H9 (cell line): Measurements from ENCODE around the gene FBLN2. TPM values are rescaled to one million over a fixed set of nuclear protein-coding genes. Genes with fewer than 3 reads are reported as not detected.
A peak's percentile ranks its signal among the peaks of the same experiment; 100 is the strongest.

Experiments used
- DNase-seq: peaks from one replicate; pipeline ENCODE4 v3.0.0-alpha.2; 2017
- H2AFZ ChIP-seq: one replicate; pipeline ENCODE4 v1.6.1; 2013; ENCODE audit warnings: mild to moderate bottlenecking, low read length, control low read depth, moderate library complexity
- H2AK5ac ChIP-seq: 2 replicates; pipeline ENCODE4 v1.6.1; 2013; ENCODE audit warnings: low read length, control low read depth, mixed read lengths; ENCODE audit not compliant: insufficient read length
- H2BK120ac ChIP-seq: one replicate; pipeline ENCODE4 v1.6.1; 2013; ENCODE audit warnings: low read depth, mild to moderate bottlenecking, low read length, control low read depth, inconsistent platforms; ENCODE audit not compliant: poor library complexity, severe bottlenecking
- H2BK12ac ChIP-seq: 2 replicates; pipeline ENCODE4 v1.6.1; 2013; ENCODE audit warnings: low read length, control low read depth, mixed read lengths, low read depth; ENCODE audit not compliant: insufficient read length
- H2BK15ac ChIP-seq: 2 replicates; pipeline ENCODE4 v1.6.1; 2013; ENCODE audit warnings: low read depth, low read length, control low read depth
- H2BK20ac ChIP-seq: one replicate; pipeline ENCODE4 v1.6.1; 2013; ENCODE audit warnings: low read depth, mild to moderate bottlenecking, low read length, control low read depth, inconsistent platforms; ENCODE audit not compliant: poor library complexity, severe bottlenecking
- H2BK5ac ChIP-seq: 2 replicates; pipeline ENCODE4 v1.6.1; 2013; ENCODE audit warnings: low read length, control low read depth, mixed read lengths; ENCODE audit not compliant: insufficient read length
- H3K14ac ChIP-seq: 2 replicates; pipeline ENCODE4 v1.6.1; 2013; ENCODE audit warnings: low read length, control low read depth; ENCODE audit not compliant: insufficient read depth
- H3K18ac ChIP-seq: 2 replicates; pipeline ENCODE4 v1.6.1; 2013; ENCODE audit warnings: low read depth, mild to moderate bottlenecking, mixed read lengths, low read length, control low read depth; ENCODE audit not compliant: insufficient read length
- H3K23ac ChIP-seq: 2 replicates; pipeline ENCODE4 v1.6.1; 2013; ENCODE audit warnings: low read length, control low read depth, mixed read lengths, low read depth; ENCODE audit not compliant: insufficient read length
- H3K23me2 ChIP-seq: 2 replicates; pipeline ENCODE4 v1.6.1; 2013; ENCODE audit warnings: low read depth, mild to moderate bottlenecking, mixed read lengths, low read length, control low read depth; ENCODE audit not compliant: insufficient read length, poor library complexity, severe bottlenecking
- H3K27ac ChIP-seq: 2 replicates; pipeline ENCODE4 v1.5.1; 2013; ENCODE audit warnings: low read length, control low read depth, mixed read lengths, low read depth; ENCODE audit not compliant: insufficient read length
- H3K27me3 ChIP-seq: 2 replicates; pipeline ENCODE4 v1.6.1; 2013; ENCODE audit warnings: low read length, control low read depth, inconsistent platforms; ENCODE audit not compliant: insufficient read depth
- H3K4ac ChIP-seq: 2 replicates; pipeline ENCODE4 v1.6.1; 2013; ENCODE audit warnings: low read depth, mild to moderate bottlenecking, control low read depth, inconsistent platforms, low read length, moderate library complexity
- H3K4me1 ChIP-seq: 2 replicates; pipeline ENCODE4 v1.6.1; 2013; ENCODE audit warnings: low read length, control low read depth, inconsistent platforms; ENCODE audit not compliant: insufficient read depth
- H3K4me2 ChIP-seq: 2 replicates; pipeline ENCODE4 v1.6.1; 2013; ENCODE audit warnings: low read length, control low read depth, mixed read lengths; ENCODE audit not compliant: insufficient read length, insufficient read depth
- H3K56ac ChIP-seq: 2 replicates; pipeline ENCODE4 v1.6.1; 2013; ENCODE audit warnings: low read depth, mild to moderate bottlenecking, mixed read lengths, low read length, control low read depth; ENCODE audit not compliant: insufficient read length
- H3K79me1 ChIP-seq: 2 replicates; pipeline ENCODE4 v1.6.1; 2013; ENCODE audit warnings: low read depth, mild to moderate bottlenecking, moderate library complexity, low read length, control low read depth, inconsistent platforms; ENCODE audit not compliant: insufficient read depth, poor library complexity, severe bottlenecking
- H3K79me2 ChIP-seq: 2 replicates; pipeline ENCODE4 v1.6.1; 2013; ENCODE audit warnings: low read length, control low read depth, inconsistent platforms; ENCODE audit not compliant: insufficient read depth
- H3K9ac ChIP-seq: 2 replicates; pipeline ENCODE4 v1.6.1; 2013; ENCODE audit warnings: low read length, control low read depth, mixed read lengths; ENCODE audit not compliant: insufficient read length; ENCODE audit errors: extremely low read depth
- H3K9me3 ChIP-seq: one replicate; pipeline ENCODE4 v1.6.1; 2013; ENCODE audit warnings: low read depth, low read length, inconsistent platforms; ENCODE audit not compliant: control insufficient read depth
- H3T11ph ChIP-seq: one replicate; pipeline ENCODE4 v1.6.1; 2013; ENCODE audit warnings: mild to moderate bottlenecking, low read length, control low read depth, inconsistent platforms
- H4K20me1 ChIP-seq: one replicate; pipeline ENCODE4 v1.6.1; 2013; ENCODE audit not compliant: control insufficient read depth, insufficient read length, insufficient read depth
- H4K5ac ChIP-seq: 2 replicates; pipeline ENCODE4 v1.6.1; 2013; ENCODE audit warnings: low read depth, mild to moderate bottlenecking, mixed read lengths, low read length, control low read depth; ENCODE audit not compliant: insufficient read length
- H4K8ac ChIP-seq: replicated peaks from 2 replicates; pipeline ENCODE4 v1.6.1; 2013; ENCODE audit warnings: low read length, control low read depth, mixed read lengths, low read depth; ENCODE audit not compliant: insufficient read length
- H4K91ac ChIP-seq: 2 replicates; pipeline ENCODE4 v1.6.1; 2013; ENCODE audit warnings: low read depth, mild to moderate bottlenecking, moderate library complexity, mixed read lengths, low read length, control low read depth; ENCODE audit not compliant: insufficient read length
- H3K27ac Mint-ChIP-seq, 3 experiments: 2 replicates in 2 of 3; 3 replicates in 1 of 3; pipeline ENCODE4 v1.8.0; 2020 to 2021; ENCODE audit warnings: mixed read lengths in 3 of 3, mild to moderate bottlenecking in 1 of 3, moderate library complexity in 1 of 3
- H3K27me3 Mint-ChIP-seq: 2 replicates; pipeline ENCODE4 v1.8.0; 2021; ENCODE audit warnings: low read depth, mild to moderate bottlenecking, moderate library complexity, mixed read lengths
- H3K36me3 Mint-ChIP-seq, 3 experiments: 2 replicates in 2 of 3; 3 replicates in 1 of 3; pipeline ENCODE4 v1.8.0; 2020 to 2021; ENCODE audit warnings: low read depth in 3 of 3, mixed read lengths in 3 of 3; ENCODE audit not compliant: insufficient read depth in 1 of 3
- H3K4me1 Mint-ChIP-seq, 2 experiments: 2 replicates each; pipeline ENCODE4 v1.8.0; 2020; ENCODE audit warnings: mixed read lengths in 2 of 2
- H3K4me3 Mint-ChIP-seq, 2 experiments: 2 replicates in 1 of 2; 3 replicates in 1 of 2; pipeline ENCODE4 v1.8.0; 2020 to 2021; ENCODE audit warnings: mild to moderate bottlenecking in 2 of 2, mixed read lengths in 2 of 2, moderate library complexity in 1 of 2
- H3K9me3 Mint-ChIP-seq, 2 experiments: 2 replicates in 1 of 2; 3 replicates in 1 of 2; pipeline ENCODE4 v1.8.0; 2020; ENCODE audit warnings: mild to moderate bottlenecking in 2 of 2, mixed read lengths in 2 of 2, moderate library complexity in 1 of 2
- CTCF ChIP-seq: fragments of 200-600 bp; sonication (generic); conservative IDR thresholded peaks from 3 replicates; pipeline ENCODE4 v1.8.0; 2021; ENCODE audit warnings: antibody characterized with exemption, mild to moderate bottlenecking
- WGBS: extraction: QIAGEN DNeasy Blood & Tissue Kit; methylation state at CpG from one replicate; pipeline ENCODE4 v1.1.7; 2013; ENCODE audit warnings: missing lambda C conversion rate, low lambda C conversion rate, mixed read lengths; ENCODE audit not compliant: insufficient read length; ENCODE audit errors: extremely low coverage; 5-methylcytosine and 5-hydroxymethylcytosine counted together
- total RNA-seq: library from RNA; stranded (reverse); gene quantifications from 2 replicates; pipeline ENCODE4 v1.2.1, GENCODE V29; 2021

The FBLN2 gene
- total RNA-seq, 1 experiment from 2014 or later = 11.8 TPM

- no peak overlapping the region for H2BK5ac ChIP-seq
- TF ChIP-seq CTCF = no peak
- no peaks in the 10 kb centered on the region for H3K79me1 ChIP-seq
- no peak overlapping the region for H3K9ac ChIP-seq
- H4K5ac ChIP-seq = no peak overlapping the region
- DNase-seq = no peak
- H2BK12ac ChIP-seq = no peak overlapping the region
- peak overlapping the region; percentile 62 for H4K8ac ChIP-seq
- no CpG with 5 or more reads among the region's 8 CpGs for WGBS
- no peak overlapping the region for H3K23ac ChIP-seq
- Mint-ChIP-seq H3K4me3 (no peak overlapping the region), H3K4me1 (peaks cover 13 to 19% of the 10 kb centered on the region in 2 experiments), H3K27ac (no peak overlapping the region), H3K36me3 (no peaks in the 10 kb centered on the region), H3K27me3 (peaks cover 10% of the 10 kb centered on the region), H3K9me3 (peaks cover 0 to 3% of the 10 kb centered on the region in 2 experiments; a peak in 2 of 5 replicates)
- H3K4me1 ChIP-seq = peaks cover 3% of the 10 kb centered on the region; the same call in 1 of the 2 replicates
- no peaks in the 10 kb centered on the region for H3K27me3 ChIP-seq
- no peaks in the 10 kb centered on the region for H3K23me2 ChIP-seq
- no peaks in the 10 kb centered on the region for H4K20me1 ChIP-seq
- no peak overlapping the region for H3K14ac ChIP-seq
- H2BK20ac ChIP-seq = no peak overlapping the region
- H3T11ph ChIP-seq = no peak overlapping the region
- no peak overlapping the region for H3K4ac ChIP-seq
- H2AFZ ChIP-seq = no peak overlapping the region
- H3K79me2 ChIP-seq = no peaks in the 10 kb centered on the region
- H2BK120ac ChIP-seq = no peak overlapping the region
- no peak overlapping the region for H4K91ac ChIP-seq
- no peak overlapping the region for H3K27ac ChIP-seq
- H2BK15ac ChIP-seq = no peak overlapping the region
- no peak overlapping the region for H3K4me2 ChIP-seq
- no peak overlapping the region for H3K56ac ChIP-seq
- no peak overlapping the region for H2AK5ac ChIP-seq
- no peaks in the 10 kb centered on the region for H3K9me3 ChIP-seq
- no peak overlapping the region for H3K18ac ChIP-seq
Measured at GRCh38 chr3:13533885-13534301, 15.0 kb upstream of the FBLN2 start.
